Measurements from ENCODE around the gene TSPAN33. TPM values are rescaled to one million over a fixed set of nuclear protein-coding genes. Genes with fewer than 3 reads are reported as not detected.

Gene TSPAN33
- polyA plus RNA-seq, 1 donor (not counting 4 experiments of a cell fraction or from before 2014, with no cell fraction given) = 0.93 TPM

GRCh38 chr7:129160161-129160905 lies 15.8 kb downstream of the TSPAN33 start:
- H3K9me3 ChIP-seq (ENCODE audit: control insufficient read depth, low read depth, low read length) = no peaks in the 10 kb centered on the region
- H3K79me2 ChIP-seq (ENCODE audit: control insufficient read depth, insufficient read depth, low read length) = no peaks in the 10 kb centered on the region
- no peak overlapping the region for H3K27ac ChIP-seq (ENCODE audit: control insufficient read depth, insufficient read depth, low read length)
- H3K27me3 ChIP-seq (ENCODE audit: control insufficient read depth, extremely low read depth, insufficient read depth, low read length) = peaks cover 7% of the 10 kb centered on the region
- DNase-seq (ENCODE audit: low read depth, low spot score) = no peak
- no peaks in the 10 kb centered on the region for H3K36me3 ChIP-seq (ENCODE audit: control insufficient read depth in 2 of 2, extremely low read depth in 1 of 2, insufficient read depth in 2 of 2, low read length in 2 of 2)
- no peak for FAIRE-seq
- TF ChIP-seq CTCF (optimal IDR thresholded peaks at IDR 0.05 in 1 of 3, IDR thresholded peaks at IDR 0.05 in 1 of 3, conservative IDR thresholded peaks at IDR 0.05 in 1 of 3; ENCODE audit: extremely low read depth in 1 of 3, insufficient read depth in 2 of 3, low read length in 3 of 3) = no peak
- no peak for TF ChIP-seq EZH2 (IDR thresholded peaks at IDR 0.05; ENCODE audit: low read length)
- H3K4me1 ChIP-seq (ENCODE audit: control insufficient read depth, extremely low read depth, insufficient read depth, low read length) = no peaks in the 10 kb centered on the region
- H3K4me3 ChIP-seq (ENCODE audit: control insufficient read depth in 2 of 3, extremely low read depth in 1 of 3, insufficient read depth in 2 of 3, low read depth in 1 of 3, low read length in 3 of 3) = no peak overlapping the region
- no peak overlapping the region for H3K9ac ChIP-seq (ENCODE audit: control insufficient read depth, extremely low read depth, insufficient read depth, low read length)
- H3K4me2 ChIP-seq (ENCODE audit: control insufficient read depth, extremely low read depth, insufficient read depth, low read depth, low read length) = no peak overlapping the region
- no peak overlapping the region for H2AFZ ChIP-seq (ENCODE audit: control insufficient read depth, low read length)
- no peaks in the 10 kb centered on the region for H3K9me1 ChIP-seq (ENCODE audit: control insufficient read depth, extremely low read depth, insufficient read depth, low read length)
- dilution Hi-C loops (cut with MboI; ENCODE audit: extremely low pct_ligation_motif_present, low sequenced_read_pairs) = no loop called here
- H4K20me1 ChIP-seq (ENCODE audit: control insufficient read depth, extremely low read depth, insufficient read depth, low read length) = no peaks in the 10 kb centered on the region

GRCh38 chr7:129161524-129162225 lies 17.2 kb downstream of the TSPAN33 start:
- no peak overlapping the region for H3K4me2 ChIP-seq (ENCODE audit: control insufficient read depth, extremely low read depth, insufficient read depth, low read depth, low read length)
- H3K27me3 ChIP-seq (ENCODE audit: control insufficient read depth, extremely low read depth, insufficient read depth, low read length) = peaks cover 7% of the 10 kb centered on the region
- no peak for DNase-seq (ENCODE audit: low read depth, low spot score)
- H3K9ac ChIP-seq (ENCODE audit: control insufficient read depth, extremely low read depth, insufficient read depth, low read length) = no peak overlapping the region
- no peaks in the 10 kb centered on the region for H4K20me1 ChIP-seq (ENCODE audit: control insufficient read depth, extremely low read depth, insufficient read depth, low read length)
- no peak overlapping the region for H3K27ac ChIP-seq (ENCODE audit: control insufficient read depth, insufficient read depth, low read length)
- FAIRE-seq = no peak
- no peak for TF ChIP-seq CTCF (optimal IDR thresholded peaks at IDR 0.05 in 1 of 3, IDR thresholded peaks at IDR 0.05 in 1 of 3, conservative IDR thresholded peaks at IDR 0.05 in 1 of 3; ENCODE audit: extremely low read depth in 1 of 3, insufficient read depth in 2 of 3, low read length in 3 of 3)
- no peak for TF ChIP-seq EZH2 (IDR thresholded peaks at IDR 0.05; ENCODE audit: low read length)
- H3K9me3 ChIP-seq (ENCODE audit: control insufficient read depth, low read depth, low read length) = no peaks in the 10 kb centered on the region
- dilution Hi-C loops (cut with MboI; ENCODE audit: extremely low pct_ligation_motif_present, low sequenced_read_pairs) = no loop called here
- no peaks in the 10 kb centered on the region for H3K9me1 ChIP-seq (ENCODE audit: control insufficient read depth, extremely low read depth, insufficient read depth, low read length)
- no peak overlapping the region for H3K4me3 ChIP-seq (ENCODE audit: control insufficient read depth in 2 of 3, extremely low read depth in 1 of 3, insufficient read depth in 2 of 3, low read depth in 1 of 3, low read length in 3 of 3)
- no peaks in the 10 kb centered on the region for H3K36me3 ChIP-seq (ENCODE audit: control insufficient read depth in 2 of 2, extremely low read depth in 1 of 2, insufficient read depth in 2 of 2, low read length in 2 of 2)
- no peaks in the 10 kb centered on the region for H3K79me2 ChIP-seq (ENCODE audit: control insufficient read depth, insufficient read depth, low read length)
- no peaks in the 10 kb centered on the region for H3K4me1 ChIP-seq (ENCODE audit: control insufficient read depth, extremely low read depth, insufficient read depth, low read length)
- no peak overlapping the region for H2AFZ ChIP-seq (ENCODE audit: control insufficient read depth, low read length)

All from keratinocyte (primary cell).